HL-60 (cell line): Measurements from ENCODE around the gene ANP32B.
"Not testable (repeated sequence)": the region's sequence is repeated elsewhere in the genome, so short reads cannot be mapped to it uniquely, and the experiment has no call there.

ENCODE experiments used
- DNase-seq, 2 experiments: peaks; one replicate each; pipeline ENCODE4 v3.0.0-alpha.2; 2010 to 2020; ENCODE audit warnings: low read depth in 1 of 2, low spot score in 1 of 2
- H3K27ac ChIP-seq: fragments of 250-450 bp; sonication (Bioruptor Pico); replicated peaks from 2 replicates; pipeline ENCODE4 v1.5.1; 2020; ENCODE audit warnings: mild to moderate bottlenecking, moderate library complexity
- H3K27me3 ChIP-seq: fragments of 250-450 bp; sonication (Bioruptor Pico); 2 replicates; pipeline ENCODE4 v1.5.1; 2021; ENCODE audit warnings: mild to moderate bottlenecking, moderate library complexity; ENCODE audit not compliant: insufficient read depth, poor library complexity, severe bottlenecking
- H3K4me3 ChIP-seq: replicated peaks from 2 replicates; pipeline ENCODE4 v1.5.1; 2011; ENCODE audit warnings: mild to moderate bottlenecking, control low read depth, low read length; ENCODE audit not compliant: insufficient read depth
- CTCF ChIP-seq: IDR thresholded peaks from one replicate; pipeline ENCODE4 v1.5.1; 2011; ENCODE audit warnings: low read length, control low read depth, inconsistent platforms; ENCODE audit not compliant: insufficient read depth
- GABPA ChIP-seq: IDR thresholded peaks from 2 replicates; pipeline ENCODE4 v1.6.1; 2012; ENCODE audit warnings: low read depth
- POLR2AphosphoS5 ChIP-seq: IDR thresholded peaks from 2 replicates; pipeline ENCODE4 v1.6.1; 2012; ENCODE audit warnings: low read depth
- REST ChIP-seq: IDR thresholded peaks from 2 replicates; pipeline ENCODE4 v1.6.1; 2012; ENCODE audit warnings: low read depth; ENCODE audit not compliant: insufficient replicate concordance
- SPI1 ChIP-seq: IDR thresholded peaks from 2 replicates; pipeline ENCODE4 v1.6.1; 2012; ENCODE audit warnings: low read depth, mild to moderate bottlenecking, borderline replicate concordance

The ANP32B gene

DNA sequence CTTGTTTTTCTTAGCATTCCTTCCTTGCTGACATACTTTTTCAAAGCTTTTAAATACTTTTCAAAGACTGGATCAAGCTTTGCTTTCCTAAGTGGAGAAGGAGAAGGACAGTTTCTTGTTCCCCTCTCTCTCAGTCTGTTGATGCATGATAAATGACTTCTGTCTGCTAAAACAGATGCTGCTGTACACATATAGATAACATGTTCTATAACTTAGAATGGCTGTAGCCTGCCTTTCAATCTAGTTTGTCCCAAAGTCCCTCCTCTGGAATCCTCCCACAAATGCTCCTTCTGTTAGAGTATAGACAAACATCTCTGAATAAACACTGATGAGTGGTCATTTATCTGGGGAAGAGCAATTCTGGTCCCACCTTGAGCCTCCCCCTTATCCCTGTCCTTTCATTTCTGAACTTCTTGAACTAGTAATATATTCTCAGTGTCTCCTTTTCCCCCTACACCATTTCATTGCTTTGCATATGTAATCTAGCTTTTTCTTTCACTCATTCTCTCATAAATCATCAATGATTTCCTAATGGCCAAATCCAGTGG, 39.8 kb upstream of the ANP32B start:
- Histone ChIP-seq H3K27me3 (no peaks in the 10 kb centered on the region), H3K4me3 (no peak overlapping the region), H3K27ac (no peak overlapping the region)
- DNase-seq: no peak
- no peak for TF ChIP-seq SPI1
- no peak for TF ChIP-seq POLR2AphosphoS5
- no peak for TF ChIP-seq GABPA
- no peak for TF ChIP-seq CTCF
- TF ChIP-seq REST: no peak

DNA sequence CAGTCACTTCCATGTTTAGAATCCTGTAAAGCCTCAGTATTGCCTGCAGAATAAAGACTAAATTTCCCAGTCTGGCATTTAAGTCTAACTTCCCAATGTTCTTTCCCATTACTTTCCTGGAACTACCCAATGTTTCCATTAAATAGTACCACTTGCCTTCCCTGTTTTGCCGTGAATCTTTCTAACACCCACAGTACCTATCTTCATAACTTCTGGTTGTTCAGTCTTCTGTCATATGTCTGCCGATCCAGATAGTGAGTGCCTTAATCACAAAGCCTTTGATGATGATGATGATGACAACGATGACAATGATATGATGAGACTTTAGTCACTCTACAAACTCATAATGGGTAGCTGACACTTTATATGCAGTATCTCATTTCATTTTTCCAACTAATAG, 38.5 kb upstream of the ANP32B start:
- no peak for TF ChIP-seq SPI1
- no peak for TF ChIP-seq GABPA
- TF ChIP-seq REST: no peak
- no peak for TF ChIP-seq CTCF
- no peak for TF ChIP-seq POLR2AphosphoS5
- no peak for DNase-seq
- Histone ChIP-seq H3K27ac (no peak overlapping the region), H3K27me3 (no peaks in the 10 kb centered on the region), H3K4me3 (no peak overlapping the region)

GRCh38 chr9:97945470-97945869, 37.7 kb upstream of the ANP32B start:
- not testable (repeated sequence) for H3K4me3 ChIP-seq, H3K27ac ChIP-seq, H3K27me3 ChIP-seq

GRCh38 chr9:97947094-97947493, 36.0 kb upstream of the ANP32B start:
- H3K27ac ChIP-seq, H3K4me3 ChIP-seq, H3K27me3 ChIP-seq, DNase-seq: not testable (repeated sequence)

More at GRCh38 chr9:97945470-97945869, 37.7 kb upstream of the ANP32B start:
- DNase-seq: not testable (repeated sequence)

DNA sequence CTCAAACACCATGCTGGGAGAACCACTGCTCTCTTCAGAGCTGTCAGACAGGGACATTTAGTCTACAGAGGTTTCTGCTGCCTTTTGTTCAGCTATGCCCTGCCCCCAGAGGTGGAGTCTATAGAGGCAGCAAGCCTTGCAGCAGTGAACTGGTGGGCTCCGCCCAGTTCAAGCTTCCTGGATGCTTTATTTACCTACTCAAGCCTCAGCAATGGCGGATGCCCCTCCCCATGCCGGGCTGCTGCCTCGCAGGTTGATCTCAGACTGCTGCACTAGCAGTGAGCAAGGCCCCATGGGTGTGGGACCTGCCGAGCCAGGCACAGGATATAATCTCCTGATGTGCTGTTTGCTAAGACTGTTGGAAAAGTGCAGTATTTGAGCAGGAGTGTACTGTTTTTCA, 32.3 kb upstream of the ANP32B start:
- not testable (repeated sequence) for H3K27me3 ChIP-seq, H3K4me3 ChIP-seq, DNase-seq, H3K27ac ChIP-seq
